Thyroid gland (tissue), 4 donors: ENCODE measurements around the gene BCL7B.

Experiments
- CTCF ChIP-seq, 6 experiments: fragments of 200-600 bp in 3 of 6; fragments of 450-650 bp in 3 of 6; sonication (generic) in 3 of 6; IDR thresholded peaks; one replicate each; pipeline ENCODE4 v1.5.1; 2016 to 2019; ENCODE audit warnings: antibody characterized with exemption in 6 of 6, mild to moderate bottlenecking in 2 of 6, inconsistent platforms in 1 of 6, moderate library complexity in 1 of 6
- POLR2A ChIP-seq, 2 donors: fragments of 450-650 bp; IDR thresholded peaks; one replicate each; pipeline ENCODE4 v1.6.1; 2017; ENCODE audit warnings: antibody characterized with exemption in 2 of 2, mild to moderate bottlenecking in 2 of 2, moderate library complexity in 1 of 2

- TF ChIP-seq CTCF (IDR thresholded peaks at IDR 0.05), result no peak
- TF ChIP-seq POLR2A (IDR thresholded peaks at IDR 0.05), result no peak
These were observed 60.9 kb downstream of the BCL7B start for GRCh38 chr7:73496626-73497025.
